Astrocyte of the hippocampus (primary cell): Measurements from ENCODE around the gene TPM1.

Experiments used
- DNase-seq: peaks from one replicate; pipeline ENCODE4 v3.0.0; 2011; ENCODE audit warnings: low read depth, low spot score

The TPM1 gene

DNA sequence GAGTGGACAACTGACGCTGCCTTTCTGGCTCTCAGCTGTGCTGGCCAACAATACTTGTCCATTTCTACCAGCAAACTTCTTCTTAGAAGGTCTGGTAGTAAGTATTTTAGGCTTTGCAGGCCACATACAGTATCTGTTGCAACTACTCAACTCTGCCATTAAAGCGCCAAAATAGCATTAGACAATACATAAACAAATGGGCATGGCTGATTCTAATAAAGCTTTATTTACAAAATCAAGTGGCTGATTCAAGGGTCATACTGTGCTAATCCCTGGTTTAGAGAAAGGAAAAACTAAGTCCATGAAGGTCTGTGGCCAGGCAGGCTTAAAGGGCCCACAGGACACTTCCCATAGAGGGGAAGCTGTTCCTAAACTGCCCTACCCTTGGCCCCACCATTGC, 26.3 kb upstream of the TPM1 start:
- DNase-seq = no peak

DNA sequence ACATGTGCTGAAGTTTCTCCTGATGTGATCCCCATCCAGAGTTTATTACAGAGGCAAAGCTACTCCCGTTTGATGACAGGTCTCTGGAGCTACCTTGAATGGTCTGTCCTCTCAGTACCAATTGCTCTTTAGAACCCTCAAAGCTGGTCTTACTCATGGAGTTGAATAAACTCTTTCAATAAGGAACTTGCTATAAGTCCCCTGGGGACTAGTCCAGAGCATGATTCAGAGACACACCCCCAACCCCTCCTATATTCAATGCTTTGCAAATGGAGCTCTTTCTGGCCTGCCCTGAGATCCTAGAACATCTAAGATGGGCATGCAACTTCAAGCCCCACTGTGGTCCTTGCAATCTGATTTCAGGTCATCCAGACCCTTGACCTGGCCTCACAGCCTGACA, 23.9 kb upstream of the TPM1 start:
- DNase-seq = no peak

DNA sequence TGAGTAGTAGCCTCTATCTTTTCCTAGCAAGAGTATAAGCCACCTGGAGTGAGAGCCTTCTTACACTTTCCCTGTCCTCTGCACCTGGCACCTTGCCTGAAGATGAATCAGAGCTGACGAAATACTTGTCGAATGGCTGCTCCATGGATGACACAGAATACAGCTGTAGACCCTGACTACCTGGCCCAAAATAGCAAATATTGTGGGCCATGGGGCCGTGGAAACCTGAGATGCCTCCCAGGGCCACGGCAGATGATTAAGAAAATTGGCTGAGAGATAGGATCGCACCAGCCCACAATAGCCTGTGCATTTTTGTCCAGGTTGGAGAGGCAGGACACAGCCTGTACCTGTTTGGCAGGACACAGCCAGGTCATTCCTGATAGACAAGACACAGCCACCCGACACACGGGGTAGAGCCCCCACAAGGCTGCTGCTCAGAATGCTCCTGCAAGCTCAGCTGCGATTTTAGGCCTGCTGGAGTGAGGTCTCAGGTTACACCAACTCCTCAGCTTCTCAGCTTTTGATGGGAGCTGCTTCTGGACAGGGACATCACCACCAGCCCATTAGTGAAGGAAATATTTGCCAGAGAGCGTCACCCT, 22.9 kb upstream of the TPM1 start:
- DNase-seq = peak; percentile 85

DNA sequence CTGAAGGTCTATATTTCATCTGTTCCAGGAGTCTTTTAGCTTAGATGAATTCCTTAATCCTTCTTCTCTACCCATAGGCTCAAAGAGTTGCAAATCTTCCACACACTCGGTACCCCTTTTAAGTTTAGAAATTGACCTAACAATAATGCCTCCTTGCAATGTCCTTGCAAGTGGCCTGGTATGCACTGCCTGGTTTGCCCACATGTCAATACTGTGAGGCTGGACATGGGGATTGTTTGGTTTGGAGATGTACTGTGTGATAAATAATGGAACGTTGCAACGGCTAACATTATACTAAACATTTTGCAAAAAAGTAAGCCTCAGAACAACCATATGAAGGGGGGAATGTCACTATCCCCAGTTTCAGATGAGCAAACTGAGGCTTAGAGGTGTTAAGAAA, 22.4 kb upstream of the TPM1 start:
- DNase-seq = no peak

DNA sequence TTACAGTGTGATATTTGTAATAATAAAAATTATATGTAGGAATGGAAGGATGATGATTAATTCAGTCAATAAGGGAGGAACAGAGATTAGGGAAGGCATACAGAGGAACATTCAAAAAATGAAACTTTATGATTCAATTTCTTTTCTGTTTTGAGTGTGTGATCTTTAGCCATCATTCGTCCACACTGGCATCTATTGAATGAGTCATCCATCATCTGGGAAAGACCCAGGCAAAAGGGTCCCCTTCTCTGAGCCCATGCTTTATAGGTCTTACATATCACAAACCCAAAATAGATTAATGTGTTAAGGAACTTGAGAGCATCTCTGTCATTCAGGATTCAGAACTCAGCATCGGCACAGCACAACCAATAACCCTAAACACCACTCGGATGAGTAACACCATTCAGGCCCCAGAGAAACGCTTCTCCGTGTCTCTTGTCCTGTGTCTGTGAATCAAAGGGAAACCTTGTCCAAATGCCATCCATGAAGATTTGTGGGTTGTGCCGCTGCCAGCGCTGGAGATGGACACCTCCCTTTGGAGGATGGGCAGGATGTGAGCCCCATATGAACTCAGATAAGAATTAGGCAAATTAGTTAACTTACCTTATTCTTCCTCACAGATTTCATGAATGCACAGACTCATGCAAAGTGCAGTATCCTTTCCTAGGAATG, 21.7 kb upstream of the TPM1 start:
- no peak for DNase-seq

DNA sequence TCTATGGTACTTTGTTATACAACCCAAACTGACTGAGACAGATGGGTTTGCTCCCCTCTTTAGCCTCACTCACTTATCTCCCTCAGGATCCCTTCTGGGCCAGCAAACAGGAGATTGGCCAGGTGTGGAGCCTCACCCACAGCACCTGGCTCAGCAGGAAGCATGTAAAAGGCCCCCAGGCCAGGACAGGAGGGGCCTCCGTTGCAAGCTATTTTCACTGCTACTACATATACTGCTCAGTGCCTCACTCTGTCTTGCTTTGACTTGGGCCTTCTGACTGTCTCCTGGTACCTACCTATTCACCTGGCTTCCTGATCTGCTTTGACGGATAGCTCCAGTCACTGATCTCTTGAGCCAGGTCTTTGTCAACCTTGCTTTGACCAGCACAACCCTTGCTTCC, 20.4 kb upstream of the TPM1 start:
- DNase-seq = no peak

DNA sequence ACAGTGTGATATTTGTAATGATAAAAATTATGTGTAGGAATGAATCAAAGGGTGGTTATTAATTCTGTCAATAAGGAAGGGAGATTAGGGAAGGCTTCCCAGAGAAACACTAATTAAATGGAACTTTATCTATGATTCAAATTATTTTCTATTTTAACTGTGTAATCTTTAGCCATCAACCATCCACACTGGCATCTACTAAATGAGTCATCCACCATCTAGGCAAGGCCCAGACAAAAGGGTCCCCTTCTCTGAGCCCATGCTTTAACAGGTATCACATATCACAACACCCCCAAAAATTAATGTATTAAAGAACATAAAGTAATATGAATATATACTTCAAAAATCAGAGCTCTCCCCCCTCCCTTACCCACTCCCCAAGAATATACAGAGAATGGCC, 19.9 kb upstream of the TPM1 start:
- DNase-seq = no peak

DNA sequence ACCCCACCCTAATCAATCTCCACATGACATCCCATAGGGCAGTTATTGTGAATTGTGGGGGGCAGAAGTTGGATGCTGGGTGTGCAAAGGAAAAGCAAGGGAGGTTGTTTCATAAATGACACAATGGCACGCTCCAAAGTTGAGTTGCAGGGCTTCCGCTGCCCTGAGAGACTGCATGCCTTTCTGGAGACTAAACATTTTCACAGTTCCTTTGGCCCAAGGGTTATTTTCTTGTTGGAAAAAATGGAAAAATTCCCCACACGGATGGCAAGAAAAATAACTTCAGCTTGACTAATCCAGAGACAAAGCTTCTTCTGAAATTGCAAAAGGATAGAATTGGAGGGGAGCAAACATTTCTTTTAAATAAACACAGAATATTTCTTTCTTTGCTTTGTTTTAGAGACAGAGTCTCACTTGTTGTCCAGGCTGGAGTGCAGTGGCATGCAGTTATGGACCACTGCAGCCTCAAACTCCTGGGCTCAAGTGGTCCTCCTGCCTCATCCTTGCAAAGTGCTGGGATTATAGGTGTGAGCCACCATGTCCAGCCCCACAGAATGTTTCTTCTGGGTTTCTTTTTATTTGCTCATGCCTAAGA, 19.1 kb upstream of the TPM1 start:
- DNase-seq = peak; percentile 85

DNA sequence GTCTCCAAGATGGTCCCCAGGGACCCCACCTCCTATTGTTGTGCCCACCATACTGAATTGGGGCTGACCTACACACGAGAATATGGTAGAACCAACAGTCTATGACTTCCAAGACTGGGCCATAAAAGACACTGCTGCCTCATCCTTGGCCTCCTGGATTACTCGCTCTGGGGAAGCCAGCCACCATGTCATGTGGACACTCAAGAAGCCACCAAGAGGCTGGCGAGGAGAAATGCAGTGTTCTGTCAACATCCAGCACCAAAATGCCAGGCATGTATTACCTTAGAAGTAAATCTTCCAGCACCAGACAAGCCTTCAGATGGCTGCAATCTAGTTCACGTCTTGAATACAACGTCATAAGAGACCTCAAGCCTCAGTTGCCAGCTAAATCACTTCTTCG, 17.1 kb upstream of the TPM1 start:
- no peak for DNase-seq

DNA sequence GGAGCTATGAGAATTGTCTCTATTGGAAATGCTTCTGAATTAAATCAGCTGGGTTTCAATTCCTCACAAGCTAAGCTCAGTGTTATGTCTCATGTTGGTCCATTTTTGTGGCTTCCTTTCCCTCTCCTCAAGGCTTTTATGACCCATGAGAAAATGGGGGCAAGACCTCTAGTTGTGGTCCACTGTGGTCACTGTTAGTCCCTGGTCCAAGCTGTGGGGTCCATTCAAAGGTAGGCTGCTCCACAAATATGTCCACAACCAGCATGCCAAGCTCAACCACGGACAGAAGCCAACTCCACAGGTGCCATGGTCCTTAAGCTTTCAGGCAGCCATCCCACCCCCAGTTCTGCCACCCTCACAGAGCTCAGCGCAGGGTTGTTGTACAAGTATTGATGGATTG, 14.9 kb upstream of the TPM1 start:
- no peak for DNase-seq

DNA sequence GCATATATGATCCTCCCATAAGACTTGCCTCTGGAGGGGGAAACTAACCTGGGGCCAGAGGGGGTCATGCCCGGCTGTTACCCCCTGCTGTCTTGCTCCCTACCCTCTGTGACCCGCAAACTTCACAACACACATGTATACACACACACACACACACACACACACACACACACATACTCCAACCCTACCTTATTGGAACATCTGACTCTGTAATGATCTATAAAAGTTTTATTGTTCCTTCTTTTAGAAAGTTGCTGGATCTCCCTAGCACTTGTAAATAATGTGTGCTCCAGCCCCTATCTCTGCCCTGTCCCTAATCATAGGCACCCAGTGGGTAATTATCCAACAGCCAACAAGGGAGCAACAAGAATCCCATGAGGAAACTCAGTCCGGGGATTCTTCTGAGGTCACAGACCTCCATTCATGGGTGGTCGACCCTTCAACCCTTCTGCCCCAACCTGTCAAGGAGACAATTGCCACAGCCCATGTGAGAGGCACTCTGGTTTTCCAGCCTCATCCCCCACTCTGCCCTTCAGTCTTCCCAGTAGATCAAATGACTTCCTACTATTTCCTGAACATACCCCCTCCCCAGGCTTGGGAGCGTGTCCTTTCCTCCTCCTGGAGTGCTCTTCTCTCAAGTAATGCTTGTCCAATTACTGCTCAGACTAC, 14.0 kb upstream of the TPM1 start:
- no peak for DNase-seq

DNA sequence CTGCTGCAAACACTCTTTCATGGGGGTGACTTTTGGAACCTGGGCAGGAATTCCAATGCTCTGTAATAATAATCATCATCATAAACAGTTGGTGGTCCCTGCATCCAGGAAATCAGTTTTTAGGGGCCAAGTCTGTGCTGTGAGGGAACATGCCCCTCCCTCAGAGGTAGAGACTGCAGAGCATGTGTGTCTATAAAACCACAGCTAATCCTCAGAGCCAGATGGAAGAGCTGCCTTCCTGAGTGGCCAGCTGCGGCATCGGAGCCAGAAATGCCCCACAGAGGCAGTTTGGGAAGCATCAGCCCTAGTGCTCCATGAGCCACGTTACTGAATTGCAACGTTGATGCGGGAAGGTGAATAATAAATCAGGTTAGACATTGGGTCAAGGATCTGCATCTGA, 12.9 kb upstream of the TPM1 start:
- no peak for DNase-seq

DNA sequence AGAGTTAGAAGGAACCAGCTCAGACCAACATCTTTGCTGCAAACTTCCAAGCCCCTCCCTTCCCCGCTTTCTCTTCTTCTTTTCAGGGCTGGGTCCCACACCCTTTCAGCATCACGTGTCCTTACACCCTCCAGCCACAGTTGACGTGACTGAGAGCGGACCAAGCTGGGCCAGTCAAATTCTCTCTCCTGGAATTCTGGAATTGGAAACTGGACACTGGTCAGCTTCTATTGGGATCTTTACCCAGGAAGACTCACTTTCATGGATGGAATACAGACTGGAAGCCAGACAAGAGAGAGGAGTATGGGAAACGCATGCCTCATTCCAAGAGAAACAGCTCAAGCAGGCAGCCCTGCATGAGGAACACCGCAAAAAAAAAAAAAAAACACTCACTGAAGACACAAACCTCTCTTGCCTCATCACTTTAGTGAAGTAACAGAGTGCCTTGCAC, 12.4 kb upstream of the TPM1 start:
- no peak for DNase-seq

DNA sequence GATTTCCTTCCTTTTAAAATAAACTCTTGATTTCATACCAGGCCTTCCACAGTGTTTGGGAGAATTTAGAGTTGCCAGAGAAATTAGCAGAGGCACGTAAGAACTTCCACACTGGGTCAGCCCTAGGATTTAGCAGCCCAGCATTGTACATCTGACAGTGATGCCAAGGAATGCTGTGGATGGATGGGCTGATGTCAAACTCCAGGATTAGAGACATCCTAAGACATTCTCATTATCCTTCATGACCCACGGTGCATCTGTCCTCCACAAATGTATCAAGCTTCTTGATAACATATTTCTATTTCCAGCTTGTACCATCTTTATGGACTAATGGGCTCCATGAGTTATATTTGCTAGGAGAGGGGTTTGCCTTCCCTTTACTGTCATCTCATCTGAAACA, 8.0 kb upstream of the TPM1 start:
- DNase-seq = no peak

DNA sequence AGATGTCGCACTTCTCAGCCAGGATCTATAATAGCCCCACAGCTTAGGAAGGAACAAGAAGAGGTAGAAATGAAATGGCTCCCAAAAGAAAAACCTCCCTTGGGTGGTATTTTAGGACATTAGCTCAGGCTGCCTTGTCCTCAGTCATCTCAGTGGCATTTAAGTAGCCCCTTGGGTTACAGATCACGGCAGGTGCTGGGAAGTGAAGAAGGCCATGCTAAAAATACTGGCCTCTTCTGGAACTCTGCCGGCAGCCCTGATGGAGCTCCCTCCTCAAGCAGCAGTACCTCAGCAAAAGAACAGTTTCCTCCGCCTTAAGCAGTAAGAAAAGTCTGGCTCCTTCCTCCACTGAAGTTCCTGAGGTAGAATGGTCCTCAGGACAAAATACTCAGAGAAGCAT, 7.3 kb upstream of the TPM1 start:
- DNase-seq = no peak

DNA sequence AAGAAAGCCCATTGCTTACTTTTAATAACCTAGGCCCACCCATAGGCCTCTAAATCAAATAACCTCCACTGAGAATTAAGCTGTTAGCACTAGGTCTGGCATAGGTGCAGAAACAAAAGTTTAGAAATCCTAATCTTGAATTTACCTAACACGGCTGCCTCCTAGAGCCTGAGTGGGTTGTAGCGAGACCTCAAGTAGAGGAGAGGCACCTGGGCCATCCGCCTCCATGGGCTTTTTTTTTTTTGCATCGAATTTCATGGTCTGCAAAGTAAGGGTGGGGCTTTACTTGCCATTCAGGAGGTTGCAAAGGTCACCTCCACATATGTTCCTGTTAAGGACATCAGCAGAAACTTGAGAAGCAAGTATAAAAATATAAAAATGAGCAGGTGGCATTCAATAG, 6.6 kb upstream of the TPM1 start:
- DNase-seq = no peak

DNA sequence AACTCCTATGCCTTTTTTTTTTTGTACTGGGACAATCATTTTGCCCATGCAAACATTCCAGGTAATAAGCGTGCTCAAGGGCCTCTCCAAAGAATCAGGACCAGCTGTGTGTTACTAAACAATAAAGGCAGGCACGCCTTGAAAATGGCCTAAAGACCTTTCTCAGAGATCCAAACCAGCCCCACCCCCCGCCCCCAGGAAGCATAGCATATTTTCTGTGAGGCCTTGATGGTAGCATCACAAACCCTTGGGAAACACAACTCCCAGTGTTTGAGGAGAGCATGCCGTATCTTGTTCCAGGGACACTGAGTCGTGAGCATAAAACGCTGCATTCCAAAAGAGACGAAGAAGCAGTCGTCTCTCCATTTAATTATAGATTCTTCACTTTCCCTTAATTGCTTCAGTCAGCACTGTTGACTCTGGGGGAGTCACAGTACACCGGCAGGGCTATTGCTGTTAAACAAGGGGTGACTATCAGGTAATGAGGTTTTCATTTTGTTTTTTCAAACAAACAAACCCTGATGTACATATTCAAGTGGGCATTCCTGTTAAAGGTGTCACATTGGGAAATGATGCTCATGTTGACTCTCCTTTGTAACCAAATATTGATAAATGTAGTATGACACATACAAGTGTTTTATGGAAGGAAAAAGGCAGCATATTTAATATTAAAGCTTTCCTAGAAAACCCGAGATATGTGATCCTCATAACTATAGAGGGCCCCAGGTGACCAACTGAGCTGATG, 4.4 kb upstream of the TPM1 start:
- no peak for DNase-seq

DNA sequence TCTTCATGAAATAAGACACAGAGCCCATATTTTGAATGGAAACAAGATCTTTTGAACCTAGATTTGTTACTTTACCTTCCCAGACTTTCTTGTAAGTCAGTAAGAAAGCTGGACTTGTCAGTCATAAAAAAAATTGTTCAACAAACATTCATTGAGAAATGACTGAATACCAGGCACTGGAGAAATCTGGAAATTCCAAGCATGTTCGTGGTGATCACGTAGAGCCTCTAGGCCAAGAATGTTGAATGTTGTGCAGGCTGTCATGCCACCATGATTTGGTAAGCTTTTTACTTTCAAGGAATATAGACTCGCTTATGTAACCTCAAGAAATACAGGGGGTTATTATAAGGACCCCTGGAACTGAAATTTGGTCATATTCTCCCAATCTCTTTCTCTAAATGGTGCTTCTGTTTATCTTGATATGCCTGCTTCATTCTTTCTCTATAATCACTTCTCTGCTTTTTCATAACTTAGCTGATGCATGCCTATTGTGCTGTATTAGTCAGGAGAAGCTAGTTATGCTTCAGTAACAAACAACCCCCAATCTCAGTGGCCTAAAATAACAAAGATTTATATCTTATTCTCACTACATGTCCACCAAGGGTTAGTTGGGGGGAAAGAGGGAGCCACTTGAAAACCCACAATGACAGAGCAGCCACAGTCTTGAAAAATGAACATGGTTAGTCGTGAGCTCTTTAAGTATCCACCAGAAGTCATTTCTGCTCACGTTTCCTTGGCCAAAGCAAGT, 3.4 kb upstream of the TPM1 start:
- peak; percentile 81 for DNase-seq

DNA sequence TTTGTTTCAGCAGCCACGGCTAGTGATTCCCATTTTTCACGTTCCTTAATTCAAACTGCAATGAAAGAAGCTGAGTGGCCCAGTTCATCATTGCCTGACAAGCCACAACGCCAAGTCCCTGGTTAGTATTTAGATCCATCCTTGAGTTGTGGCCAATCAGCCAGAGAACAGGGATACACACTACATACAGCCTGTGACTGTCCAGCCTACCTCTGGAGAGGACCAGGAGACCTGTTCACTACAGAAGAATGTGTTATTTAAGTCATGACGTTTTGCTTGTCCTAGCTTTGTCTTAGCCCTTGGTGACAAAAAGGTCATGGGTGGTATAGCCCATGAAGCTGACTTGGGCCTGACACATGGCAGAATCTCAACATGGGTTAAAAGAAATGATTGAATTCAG, 2.7 kb upstream of the TPM1 start:
- DNase-seq = no peak

DNA sequence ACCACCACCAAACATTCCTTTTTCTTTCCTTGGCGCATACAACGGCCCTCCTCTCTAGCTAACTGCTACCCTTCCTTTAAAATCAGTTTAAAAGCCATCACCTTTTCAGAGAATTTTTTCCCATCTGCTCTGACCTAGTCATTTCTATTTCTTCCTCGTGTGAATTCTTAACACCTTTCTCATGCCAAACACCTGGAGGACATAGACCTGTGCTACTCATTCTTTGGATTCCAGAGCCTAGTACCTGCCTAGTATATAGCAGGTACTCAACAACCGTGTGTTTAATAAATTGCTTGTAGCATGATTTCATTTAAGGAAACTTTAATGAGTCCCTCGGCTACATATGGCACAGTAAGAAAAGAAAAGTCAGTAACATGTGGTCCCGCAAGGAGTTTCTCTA, 2.0 kb upstream of the TPM1 start:
- no peak for DNase-seq

DNA sequence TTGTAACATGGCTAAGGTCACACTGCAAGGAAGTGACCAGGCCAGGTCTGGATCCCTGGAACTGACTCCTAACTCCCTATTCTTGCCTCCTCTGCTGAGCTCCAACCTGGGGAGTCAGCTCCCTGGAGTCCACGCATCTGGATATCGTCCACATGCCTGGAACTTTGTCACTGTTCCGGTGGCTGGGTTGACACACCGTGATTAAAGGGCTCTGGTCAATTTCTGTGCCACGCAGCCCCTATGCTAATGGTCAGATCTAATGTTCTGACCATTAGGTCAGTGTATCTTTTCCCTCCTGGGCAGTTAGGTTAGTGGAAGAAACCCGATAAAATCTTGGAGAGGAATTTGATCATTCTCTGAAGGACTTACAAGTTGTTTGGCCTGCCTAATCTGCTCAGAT, 1.6 kb upstream of the TPM1 start:
- peak; percentile 22 for DNase-seq
